Islet precursor cell (in vitro differentiated cells): Measurements from ENCODE around the gene CAV2.
A peak's percentile ranks its signal among the peaks of the same experiment; 100 is the strongest.

Source experiments
- DNase-seq: peaks from one replicate; pipeline ENCODE4 v3.0.0-alpha.2; 2018

CAV2 gene

GRCh38 chr7:116496653-116497052, 2.9 kb upstream of the CAV2 start:
- DNase-seq, result no peak

DNA sequence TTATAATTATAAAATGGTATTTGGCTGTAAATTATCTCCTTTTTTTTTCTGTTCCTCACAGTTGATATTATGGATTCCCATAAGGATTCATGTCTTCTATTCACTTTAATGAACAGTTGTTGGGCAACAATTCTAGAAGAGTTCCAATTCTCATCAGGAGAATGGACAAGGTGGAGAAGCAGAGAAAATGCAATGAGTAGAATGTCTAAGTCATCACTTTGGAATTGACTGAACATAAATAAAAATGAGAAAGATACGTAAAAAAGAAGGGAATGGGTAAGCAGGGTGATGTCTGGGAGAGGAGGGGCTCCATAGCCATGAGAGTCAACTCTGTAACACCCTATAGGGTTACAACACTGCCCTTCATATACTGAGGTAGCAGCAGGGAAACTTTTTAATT, 1.8 kb upstream of the CAV2 start:
- no peak for DNase-seq

- DNase-seq, result peak; percentile 67
Measured at GRCh38 chr7:116500078-116500853, 728 bp downstream of the CAV2 start.

- DNase-seq, result no peak
Measured at GRCh38 chr7:116501425-116502167, 2.1 kb downstream of the CAV2 start.

DNA sequence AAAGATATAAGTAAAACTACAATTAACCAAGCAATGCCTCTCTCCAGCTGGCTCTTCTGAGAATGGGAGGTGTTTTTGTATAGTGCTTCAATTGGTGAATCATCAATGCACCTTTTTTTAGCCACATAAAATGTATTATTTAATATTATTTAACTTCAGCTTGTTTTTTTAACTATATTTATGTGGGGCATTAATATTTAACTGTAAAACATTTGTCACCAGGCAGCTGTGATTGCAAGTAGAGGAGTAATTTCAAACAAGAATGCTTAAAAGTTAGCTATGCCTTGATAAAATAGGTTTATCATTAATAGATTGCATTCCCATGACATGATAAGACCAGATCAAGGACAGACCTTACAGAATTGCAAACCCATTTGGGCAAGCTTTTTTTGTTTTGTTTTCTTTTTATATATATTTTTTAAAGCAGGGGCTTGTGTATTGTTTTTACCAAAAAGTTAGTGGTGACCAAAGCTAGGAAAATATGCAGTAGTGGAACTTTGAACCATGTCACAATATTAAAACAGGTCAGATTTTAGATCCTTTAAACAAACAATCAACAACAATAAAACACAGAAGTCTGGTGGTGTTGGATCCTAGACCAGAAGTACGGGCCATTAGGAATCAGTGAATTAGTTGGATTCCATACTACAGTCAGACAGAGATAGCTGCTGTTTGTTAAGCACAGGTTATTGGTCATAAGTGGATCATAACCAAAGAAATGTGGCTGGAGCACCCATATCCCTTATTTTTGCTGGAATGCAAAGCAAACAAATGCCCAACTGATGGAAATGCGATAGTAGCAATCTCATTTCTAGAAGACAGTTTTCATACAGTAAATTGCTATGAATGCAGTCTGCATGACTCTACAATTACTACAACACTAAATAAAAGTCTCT, 2.9 kb downstream of the CAV2 start:
- DNase-seq, result no peak

- no peak for DNase-seq
Measured at GRCh38 chr7:116503835-116504234, 4.3 kb downstream of the CAV2 start.

- DNase-seq, result no peak
Measured at GRCh38 chr7:116505278-116505677, 5.7 kb downstream of the CAV2 start.

DNA sequence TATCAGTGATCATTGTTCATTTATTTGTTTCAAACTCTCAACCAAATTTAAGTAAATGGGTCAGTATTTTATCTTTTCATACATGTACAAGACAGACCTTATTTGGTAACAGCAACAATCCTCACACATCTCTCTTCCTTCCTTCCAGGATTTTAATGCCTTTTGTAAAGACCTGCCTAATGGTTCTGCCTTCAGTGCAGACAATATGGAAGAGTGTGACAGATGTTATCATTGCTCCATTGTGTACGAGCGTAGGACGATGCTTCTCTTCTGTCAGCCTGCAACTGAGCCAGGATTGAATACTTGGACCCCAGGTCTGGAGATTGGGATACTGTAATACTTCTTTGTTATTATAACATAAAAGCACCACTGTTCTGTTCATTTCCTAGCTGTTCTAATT, 6.3 kb downstream of the CAV2 start:
- no peak for DNase-seq

DNA sequence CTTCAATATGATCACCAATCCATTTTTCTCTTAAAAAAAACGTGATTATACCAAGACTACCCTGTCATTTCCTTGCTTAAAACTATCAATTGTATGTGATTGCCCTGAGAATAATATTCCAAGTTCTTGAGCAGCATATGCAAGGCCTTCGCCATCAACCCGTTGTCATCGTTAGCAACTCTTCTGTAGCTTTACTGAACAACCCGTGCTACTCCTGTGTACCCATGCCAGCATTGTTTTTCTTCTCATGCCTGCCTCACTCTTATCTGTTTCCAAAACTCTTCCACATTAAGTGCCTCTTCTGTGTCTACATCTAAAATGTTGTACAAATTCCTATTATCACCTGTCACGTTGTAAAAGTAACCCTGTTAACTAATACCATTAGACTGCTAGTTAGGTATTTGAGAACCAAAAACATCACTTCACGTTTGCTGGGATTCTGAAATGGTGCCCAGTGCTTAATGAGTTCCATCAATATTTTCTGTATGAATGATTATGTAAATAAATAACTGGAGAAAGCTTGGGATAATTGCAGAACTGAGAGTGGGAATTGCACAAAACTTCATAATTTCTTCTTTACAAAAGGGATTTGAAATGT, 10.5 kb downstream of the CAV2 start:
- no peak for DNase-seq

GRCh38 chr7:116510795-116511194, 11.3 kb downstream of the CAV2 start:
- DNase-seq, result no peak

DNA sequence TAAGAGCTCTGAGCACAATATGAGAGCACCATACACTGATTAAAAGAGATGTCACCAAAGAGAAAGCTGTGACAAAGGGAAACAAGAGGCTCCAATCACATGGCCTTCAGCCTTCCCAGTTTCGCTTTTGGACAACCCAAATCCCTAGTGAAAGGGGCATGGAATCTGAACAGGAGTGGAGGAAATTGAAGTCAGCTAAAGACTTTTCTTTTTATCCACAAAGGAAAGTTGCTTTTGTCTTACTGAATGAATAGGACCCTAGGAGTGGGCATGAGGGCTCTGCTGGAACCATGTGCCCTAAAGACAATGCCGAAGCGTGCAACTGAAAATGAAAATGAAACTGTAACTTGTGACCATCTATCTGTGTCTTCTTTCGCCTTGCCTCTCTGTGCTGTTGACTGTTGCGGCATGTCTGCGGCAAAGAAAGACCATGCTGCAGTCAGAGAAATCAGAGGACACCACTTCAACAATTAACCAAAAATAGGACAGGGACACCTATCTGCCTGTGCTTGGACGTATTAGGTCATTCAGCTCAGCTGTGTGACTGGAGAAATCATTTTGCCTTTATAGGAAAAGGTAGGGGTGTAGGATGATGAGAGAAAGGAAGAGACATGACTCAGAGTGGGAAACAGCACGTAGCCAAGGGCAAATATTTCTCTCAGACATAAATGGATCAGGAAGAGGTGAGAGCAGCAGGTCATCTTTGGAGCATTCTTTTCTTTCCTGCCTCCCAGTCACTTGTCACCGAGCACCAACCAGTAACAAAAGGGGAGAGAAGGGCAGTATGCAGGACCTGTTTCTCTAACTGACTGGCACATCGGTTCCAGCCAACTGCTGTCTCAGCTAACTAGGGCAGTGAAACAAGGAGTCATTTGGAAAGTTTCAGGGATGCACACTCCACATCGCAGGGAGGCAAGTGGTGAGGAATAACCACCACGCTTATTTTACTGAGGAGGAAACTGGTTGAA, 12.3 kb downstream of the CAV2 start:
- DNase-seq, result peak; percentile 80

DNA sequence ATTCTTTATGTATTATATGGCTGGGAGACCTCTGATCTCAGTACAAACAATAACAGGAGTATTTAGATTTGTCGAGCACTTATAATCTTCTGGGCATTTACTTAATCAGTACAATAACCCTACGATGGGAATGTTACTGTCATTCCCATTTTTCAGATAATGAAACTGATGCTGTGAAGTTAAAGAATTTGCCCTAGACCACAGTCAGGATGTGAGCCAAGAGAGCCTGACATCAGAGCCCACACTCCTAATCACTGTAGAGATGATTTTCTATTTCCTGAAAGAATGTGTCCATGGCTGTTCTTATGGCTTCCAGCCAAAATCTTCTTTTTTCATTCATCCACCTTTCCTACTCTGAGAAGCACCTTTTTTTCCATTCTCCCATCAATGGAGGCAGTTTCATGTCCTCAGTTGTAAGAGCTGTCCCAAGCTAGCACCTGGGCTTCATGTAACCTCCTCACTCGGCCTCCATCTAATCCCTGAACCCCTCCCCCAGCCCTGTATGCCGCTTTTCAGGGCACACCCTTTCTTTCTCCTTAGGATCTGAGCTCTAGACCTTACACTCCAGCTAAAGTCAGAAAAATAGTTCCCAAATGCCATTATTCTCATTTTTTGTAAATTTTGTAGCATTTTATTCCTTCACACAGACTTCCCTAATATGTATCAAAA, 13.1 kb downstream of the CAV2 start:
- DNase-seq, result no peak

- DNase-seq, result no peak
Measured at GRCh38 chr7:116515584-116515983, 16.0 kb downstream of the CAV2 start.

DNA sequence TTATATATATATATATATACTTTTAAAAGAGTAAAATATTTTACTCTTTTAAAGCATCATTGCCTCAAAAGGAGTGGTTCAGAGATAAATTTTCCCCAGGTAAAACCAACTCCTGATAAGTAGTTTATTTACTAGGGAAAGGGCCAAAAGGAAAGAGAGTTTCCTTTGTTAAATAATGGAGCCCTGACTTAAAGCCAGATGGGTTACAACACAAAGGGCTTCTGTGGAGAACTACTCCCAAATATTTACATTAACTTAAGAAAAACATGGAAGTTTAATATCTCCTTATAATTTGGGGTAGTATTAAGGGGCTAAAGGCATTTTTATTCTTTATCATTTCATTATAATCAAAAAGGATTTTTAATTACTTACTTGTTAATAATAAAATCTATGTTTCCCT, 16.8 kb downstream of the CAV2 start:
- DNase-seq, result no peak

DNA sequence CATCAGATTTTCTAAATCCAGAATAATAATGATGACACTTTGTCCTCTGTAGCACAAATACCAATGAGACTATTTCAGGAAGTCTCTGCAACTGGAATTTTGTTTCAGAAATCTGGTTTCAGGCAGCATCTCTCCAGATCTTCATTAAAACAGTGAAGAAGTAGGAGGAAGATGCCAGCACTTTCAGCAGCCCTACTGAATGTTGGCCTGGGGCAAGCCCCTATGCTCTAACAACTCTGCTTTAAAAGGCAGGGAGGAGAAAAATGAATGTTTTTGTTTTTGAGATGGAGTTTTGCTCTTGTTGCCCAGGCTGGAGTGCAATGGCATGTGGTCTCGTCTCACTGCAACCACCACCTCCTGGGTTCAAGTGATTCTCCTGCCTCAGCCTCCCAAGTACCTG, 18.1 kb downstream of the CAV2 start:
- DNase-seq, result no peak

- no peak for DNase-seq
Measured at GRCh38 chr7:116518961-116519360, 19.4 kb downstream of the CAV2 start.

GRCh38 chr7:116521046-116521664, 21.6 kb downstream of the CAV2 start:
- DNase-seq, result no peak

- DNase-seq, result peak; percentile 50
Measured at GRCh38 chr7:116522247-116522646, 22.7 kb downstream of the CAV2 start.

GRCh38 chr7:116524221-116524608, 24.7 kb downstream of the CAV2 start:
- DNase-seq, result no peak

GRCh38 chr7:116524609-116525297, 25.2 kb downstream of the CAV2 start, which contains the start of gene CAV1:
Gene CAV1 (plus strand): TSS chr7:116525036. CDS start chr7:116525063, 27 bp downstream.
- DNase-seq, result peak; percentile 93
